Panc1 (cell line): Measurements from ENCODE around the gene INPP5B. TPM values are rescaled to one million over a fixed set of nuclear protein-coding genes. Genes with fewer than 3 reads are reported as not detected.
"Not testable (repeated sequence)": the region's sequence is repeated elsewhere in the genome, so short reads cannot be mapped to it uniquely, and the experiment has no call there.

Source experiments
- ATAC-seq: fragments of 200-7000 bp; cut with Tn5 transposase; 2 replicates; pipeline ENCODE4 v1.9.1; 2020; ENCODE audit warnings: mild to moderate bottlenecking, moderate library complexity
- BruUV-seq: library from RNA; stranded (reverse); fragments of 400-500 nt; replicated peaks from 2 replicates; lab custom pipeline; 2021; lab: Mats Ljungman, UMichigan
- CTCF ChIA-PET: fragments of 300-600 bp; sonication (Branson Sonifier 250); formaldehyde crosslinking; loops from one replicate; lab custom pipeline; 2022; ENCODE audit warnings: antibody characterized with exemption; lab: Charles Lee
- POLR2A ChIA-PET: fragments of 300-600 bp; sonication (Branson Sonifier 250); formaldehyde crosslinking; loops from one replicate; lab custom pipeline; 2022; ENCODE audit warnings: antibody characterized with exemption; lab: Charles Lee
- DNase-seq: peaks from one replicate; pipeline ENCODE4 v3.0.0-alpha.2; 2010; ENCODE audit warnings: low read depth, low spot score
- H3K27ac ChIP-seq: 2 replicates; pipeline ENCODE4 v1.5.1; 2011; ENCODE audit warnings: mild to moderate bottlenecking, low read length, inconsistent platforms
- H3K27me3 ChIP-seq: fragments of 200-500 bp; sonication (Bioruptor generic); 2 replicates; pipeline ENCODE4 v1.6.0; 2014; ENCODE audit warnings: low read length, inconsistent platforms; ENCODE audit not compliant: control insufficient read depth, insufficient read depth
- H3K36me3 ChIP-seq: fragments of 200-500 bp; sonication (Bioruptor generic); 2 replicates; pipeline ENCODE4 v1.5.1; 2014; ENCODE audit warnings: inconsistent platforms, mild to moderate bottlenecking, low read length, moderate library complexity; ENCODE audit not compliant: control insufficient read depth, insufficient read depth
- H3K4me1 ChIP-seq: 2 replicates; pipeline ENCODE4 v1.5.1; 2011; ENCODE audit warnings: inconsistent platforms, mild to moderate bottlenecking, low read length, moderate library complexity; ENCODE audit not compliant: control insufficient read depth, insufficient read depth
- H3K4me3 ChIP-seq, 2 experiments: 2 replicates each; pipeline ENCODE4 v1.5.1; 2011 to 2012; ENCODE audit warnings: low read depth in 2 of 2, low read length in 2 of 2, mild to moderate bottlenecking in 2 of 2, inconsistent platforms in 1 of 2, moderate library complexity in 1 of 2
- H3K9me3 ChIP-seq: fragments of 200-500 bp; sonication (Bioruptor generic); 2 replicates; pipeline ENCODE4 v1.5.1; 2014; ENCODE audit warnings: low read depth, mild to moderate bottlenecking, inconsistent platforms, low read length, moderate library complexity; ENCODE audit not compliant: control insufficient read depth, insufficient read depth
- POLR2AphosphoS5 ChIP-seq: IDR thresholded peaks from 2 replicates; pipeline ENCODE4 v1.6.1; 2012; ENCODE audit warnings: mild to moderate bottlenecking, low read depth, low read length, moderate library complexity
- SIN3A ChIP-seq: IDR thresholded peaks from 2 replicates; pipeline ENCODE4 v1.6.1; 2012; ENCODE audit warnings: low read depth, mild to moderate bottlenecking, low read length, moderate library complexity, borderline replicate concordance; ENCODE audit not compliant: insufficient read depth
- TCF7L2 ChIP-seq: IDR thresholded peaks from 2 replicates; pipeline ENCODE4 v1.6.1; 2011; ENCODE audit warnings: mild to moderate bottlenecking, low read depth, low read length, inconsistent platforms
- in situ Hi-C: cut with HindIII; loops from 2 replicates; pipeline ENCODE4 v1.10.0; 2016; ENCODE audit warnings: low sequenced_read_pairs, low pct_unique_long_range_greater_than_20kb
- intact Hi-C: fragments of 100-400 bp; cut with micrococcal nuclease; formaldehyde crosslinking; loops from one replicate; pipeline ENCODE4 v1.10.0; 2022; ENCODE audit not compliant: unreplicated experiment
- total RNA-seq: library from RNA; stranded (reverse); gene quantifications from one replicate; pipeline ENCODE4 v1.2.1, GENCODE V29; 2021; ENCODE audit not compliant: unreplicated experiment
- TF ChIP-seq, protein P1 (sequence below): fragments of 450-650 bp; IDR thresholded peaks from 2 replicates; pipeline ENCODE4 v1.5.1; 2017; ENCODE audit warnings: mild to moderate bottlenecking
- TF ChIP-seq, protein P2 (sequence below), 2 experiments: IDR thresholded peaks; 2 replicates each; pipeline ENCODE4 v1.6.1; 2011 to 2012; ENCODE audit warnings: low read depth in 2 of 2, control low read depth in 1 of 2, low read length in 1 of 2, mild to moderate bottlenecking in 1 of 2, moderate library complexity in 1 of 2; ENCODE audit not compliant: insufficient read depth in 1 of 2

Gene INPP5B
- total RNA-seq, 1 experiment from 2014 or later: 17.7 TPM

DNA sequence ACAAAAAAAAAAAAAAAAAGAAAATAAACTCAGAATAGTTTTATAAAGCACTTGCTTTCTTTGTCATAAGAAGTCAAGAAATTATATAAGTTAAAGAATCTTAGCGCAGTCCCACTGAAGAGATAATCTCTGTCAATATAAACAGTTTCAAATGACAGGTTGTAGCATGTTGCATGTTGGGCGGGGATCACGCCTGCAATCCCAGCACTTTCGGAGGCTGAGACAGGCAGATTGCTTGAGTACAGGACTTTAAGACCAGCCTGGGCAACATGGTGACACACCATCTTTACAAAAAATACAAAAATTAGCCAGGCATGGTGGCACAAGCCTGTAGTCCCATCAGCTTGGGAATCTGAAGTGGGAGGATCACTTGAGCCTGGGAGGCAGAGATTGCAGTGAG lies 18.4 kb upstream of the INPP5B start:
- Histone ChIP-seq H3K4me3 (no peak overlapping the region), H3K4me1 (no peaks in the 10 kb centered on the region), H3K27me3 (no peaks in the 10 kb centered on the region), H3K9me3 (no peaks in the 10 kb centered on the region), H3K36me3 (peaks cover 22% of the 10 kb centered on the region), H3K27ac (no peak overlapping the region)
- no TSS peak for BruUV-seq
- TF ChIP-seq, protein P1, sequence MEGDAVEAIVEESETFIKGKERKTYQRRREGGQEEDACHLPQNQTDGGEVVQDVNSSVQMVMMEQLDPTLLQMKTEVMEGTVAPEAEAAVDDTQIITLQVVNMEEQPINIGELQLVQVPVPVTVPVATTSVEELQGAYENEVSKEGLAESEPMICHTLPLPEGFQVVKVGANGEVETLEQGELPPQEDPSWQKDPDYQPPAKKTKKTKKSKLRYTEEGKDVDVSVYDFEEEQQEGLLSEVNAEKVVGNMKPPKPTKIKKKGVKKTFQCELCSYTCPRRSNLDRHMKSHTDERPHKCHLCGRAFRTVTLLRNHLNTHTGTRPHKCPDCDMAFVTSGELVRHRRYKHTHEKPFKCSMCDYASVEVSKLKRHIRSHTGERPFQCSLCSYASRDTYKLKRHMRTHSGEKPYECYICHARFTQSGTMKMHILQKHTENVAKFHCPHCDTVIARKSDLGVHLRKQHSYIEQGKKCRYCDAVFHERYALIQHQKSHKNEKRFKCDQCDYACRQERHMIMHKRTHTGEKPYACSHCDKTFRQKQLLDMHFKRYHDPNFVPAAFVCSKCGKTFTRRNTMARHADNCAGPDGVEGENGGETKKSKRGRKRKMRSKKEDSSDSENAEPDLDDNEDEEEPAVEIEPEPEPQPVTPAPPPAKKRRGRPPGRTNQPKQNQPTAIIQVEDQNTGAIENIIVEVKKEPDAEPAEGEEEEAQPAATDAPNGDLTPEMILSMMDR: no peak
- TF ChIP-seq, protein P2, sequence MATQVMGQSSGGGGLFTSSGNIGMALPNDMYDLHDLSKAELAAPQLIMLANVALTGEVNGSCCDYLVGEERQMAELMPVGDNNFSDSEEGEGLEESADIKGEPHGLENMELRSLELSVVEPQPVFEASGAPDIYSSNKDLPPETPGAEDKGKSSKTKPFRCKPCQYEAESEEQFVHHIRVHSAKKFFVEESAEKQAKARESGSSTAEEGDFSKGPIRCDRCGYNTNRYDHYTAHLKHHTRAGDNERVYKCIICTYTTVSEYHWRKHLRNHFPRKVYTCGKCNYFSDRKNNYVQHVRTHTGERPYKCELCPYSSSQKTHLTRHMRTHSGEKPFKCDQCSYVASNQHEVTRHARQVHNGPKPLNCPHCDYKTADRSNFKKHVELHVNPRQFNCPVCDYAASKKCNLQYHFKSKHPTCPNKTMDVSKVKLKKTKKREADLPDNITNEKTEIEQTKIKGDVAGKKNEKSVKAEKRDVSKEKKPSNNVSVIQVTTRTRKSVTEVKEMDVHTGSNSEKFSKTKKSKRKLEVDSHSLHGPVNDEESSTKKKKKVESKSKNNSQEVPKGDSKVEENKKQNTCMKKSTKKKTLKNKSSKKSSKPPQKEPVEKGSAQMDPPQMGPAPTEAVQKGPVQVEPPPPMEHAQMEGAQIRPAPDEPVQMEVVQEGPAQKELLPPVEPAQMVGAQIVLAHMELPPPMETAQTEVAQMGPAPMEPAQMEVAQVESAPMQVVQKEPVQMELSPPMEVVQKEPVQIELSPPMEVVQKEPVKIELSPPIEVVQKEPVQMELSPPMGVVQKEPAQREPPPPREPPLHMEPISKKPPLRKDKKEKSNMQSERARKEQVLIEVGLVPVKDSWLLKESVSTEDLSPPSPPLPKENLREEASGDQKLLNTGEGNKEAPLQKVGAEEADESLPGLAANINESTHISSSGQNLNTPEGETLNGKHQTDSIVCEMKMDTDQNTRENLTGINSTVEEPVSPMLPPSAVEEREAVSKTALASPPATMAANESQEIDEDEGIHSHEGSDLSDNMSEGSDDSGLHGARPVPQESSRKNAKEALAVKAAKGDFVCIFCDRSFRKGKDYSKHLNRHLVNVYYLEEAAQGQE (IDR thresholded peaks at IDR 0.05; ENCODE audit: insufficient read depth in 1 of 2, low read depth in 2 of 2, low read length in 1 of 2): no peak
- TF ChIP-seq POLR2AphosphoS5 (no peak), SIN3A (no peak), TCF7L2 (no peak)
- ATAC-seq: no peak
- intact Hi-C loops (no loop called here), in situ Hi-C loops (no loop called here)
- ChIA-PET POLR2A (no interaction called here), CTCF (no interaction called here)
- DNase-seq: no peak

DNA sequence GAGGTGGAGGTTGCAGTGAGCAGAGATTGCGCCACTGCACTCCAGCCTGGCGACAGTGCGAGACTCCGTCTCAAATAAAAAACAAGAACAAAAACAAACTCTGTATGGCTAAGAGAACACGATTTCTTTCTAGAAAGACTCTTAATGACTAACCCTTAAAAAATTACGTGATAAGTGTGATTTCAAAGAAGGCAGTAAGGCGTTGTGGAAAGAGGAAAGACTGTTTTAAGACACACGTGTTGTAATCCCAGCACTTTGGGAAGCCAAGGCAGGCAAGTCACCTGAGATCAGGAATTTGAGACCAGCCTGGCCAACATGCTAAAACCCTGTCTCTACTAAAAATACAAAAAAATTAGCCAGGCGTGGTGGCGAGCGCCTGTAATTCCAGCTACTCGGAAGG lies 17.3 kb upstream of the INPP5B start:
- in situ Hi-C loops, CTCF ChIA-PET, BruUV-seq, DNase-seq, H3K4me3 ChIP-seq, H3K27me3 ChIP-seq, POLR2A ChIA-PET, intact Hi-C loops, H3K4me1 ChIP-seq, ATAC-seq, H3K27ac ChIP-seq, H3K9me3 ChIP-seq: not testable (repeated sequence)
- peaks cover 17% of the 10 kb centered on the region for H3K36me3 ChIP-seq

DNA sequence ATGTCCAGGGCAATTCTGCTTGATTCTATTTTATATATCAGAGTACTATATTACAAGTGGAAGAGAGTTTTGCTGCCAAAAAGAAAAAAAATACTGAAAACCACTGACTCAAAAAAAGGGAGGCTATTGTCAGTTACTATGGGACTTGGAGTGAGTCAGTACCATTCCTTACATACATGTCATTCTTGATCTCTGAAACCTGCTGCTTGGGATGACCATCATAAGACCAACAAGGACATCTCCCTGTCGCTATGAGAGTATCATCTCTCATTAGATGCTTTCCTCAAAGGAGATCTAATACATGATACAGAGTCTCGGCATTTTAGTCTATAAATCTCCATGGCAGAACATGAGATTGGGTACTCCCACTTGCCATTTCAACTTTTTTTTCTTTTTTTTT lies 11.8 kb upstream of the INPP5B start:
- intact Hi-C loops: no loop called here
- BruUV-seq: no TSS peak

More for the DNA sequence above, 11.8 kb upstream of the INPP5B start:
- in situ Hi-C loops: no loop called here
- Histone ChIP-seq H3K4me3 (no peak overlapping the region), H3K27ac (no peak overlapping the region), H3K9me3 (no peaks in the 10 kb centered on the region), H3K4me1 (no peaks in the 10 kb centered on the region), H3K27me3 (no peaks in the 10 kb centered on the region), H3K36me3 (no peaks in the 10 kb centered on the region)
- ChIA-PET POLR2A (interaction anchor here (0.7 kb wide), 1 partner anchor 58 kb away, joined by 5 read pairs; no protein-coding TSS in a partner anchor), CTCF (no interaction called here)
- ATAC-seq (no peak), DNase-seq (no peak)
- TF ChIP-seq SIN3A: no peak
- TF ChIP-seq, protein P2 (IDR thresholded peaks at IDR 0.05; ENCODE audit: insufficient read depth in 1 of 2, low read depth in 2 of 2, low read length in 1 of 2): no peak
- TF ChIP-seq POLR2AphosphoS5: no peak
- TF ChIP-seq, protein P1: no peak
- no peak for TF ChIP-seq TCF7L2
